Adrenal gland (tissue), 12 donors: ENCODE results near the gene GYG2. TPM values are rescaled to one million over a fixed set of nuclear protein-coding genes. Genes with fewer than 3 reads are reported as not detected.
"Not testable (repeated sequence)": the region's sequence is repeated elsewhere in the genome, so short reads cannot be mapped to it uniquely, and the experiment has no call there.

Experiments used
- DNase-seq, 7 donors: peaks; one replicate each; pipeline ENCODE4 v3.0.0-alpha.2; 2019 to 2020
- H3K27ac ChIP-seq, 5 donors: fragments of 200-600 bp; sonication (generic) in 4 of 5; 1 replicate in 3 of 5; 2 replicates in 2 of 5; pipeline versions ENCODE4 v1.5.1 to v1.8.0; 2016 to 2020; ENCODE audit warnings: mild to moderate bottlenecking in 1 of 5
- H3K27me3 ChIP-seq: fragments of 200-600 bp; 2 replicates; pipeline ENCODE4 v1.8.0; 2021
- H3K36me3 ChIP-seq, 2 donors: fragments of 200-600 bp; replicated peaks in 1 of 2; 1 replicate in 1 of 2; 2 replicates in 1 of 2; pipeline versions ENCODE4 v1.5.1 to v1.8.0; 2018 to 2022
- H3K4me1 ChIP-seq, 2 donors: fragments of 200-600 bp; replicated peaks in 1 of 2; 1 replicate in 1 of 2; 2 replicates in 1 of 2; pipeline versions ENCODE4 v1.5.1 to v1.8.0; 2018 to 2021
- H3K4me3 ChIP-seq, 4 donors: fragments of 200-600 bp; sonication (generic) in 3 of 4; one replicate each; pipeline ENCODE4 v1.5.1; 2016 to 2018
- H3K9me3 ChIP-seq, 3 donors: fragments of 200-600 bp; sonication (generic) in 1 of 3; replicated peaks in 1 of 3; 1 replicate in 2 of 3; 2 replicates in 1 of 3; pipeline versions ENCODE4 v1.5.1 to v1.8.0; 2016 to 2021
- CTCF ChIP-seq, 6 experiments: fragments of 450-650 bp in 4 of 6; fragments of 200-600 bp in 2 of 6; sonication (generic) in 1 of 6; IDR thresholded peaks; 1 replicate in 5 of 6; 2 replicates in 1 of 6; pipeline versions ENCODE4 v1.5.1 to v1.8.0; 2016 to 2021; ENCODE audit warnings: antibody characterized with exemption in 6 of 6, mild to moderate bottlenecking in 2 of 6, moderate library complexity in 1 of 6
- POLR2A ChIP-seq, 2 donors: fragments of 450-650 bp; IDR thresholded peaks; one replicate each; pipeline ENCODE4 v1.6.1; 2017; ENCODE audit warnings: antibody characterized with exemption in 2 of 2, mild to moderate bottlenecking in 2 of 2, moderate library complexity in 1 of 2
- WGBS, 4 donors: extraction: QIAGEN DNeasy Blood & Tissue Kit in 2 of 4; methylation state at CpG; one replicate each; pipeline versions ENCODE4 v1.1.5 to v1.1.7; 2013 to 2017; 5-methylcytosine and 5-hydroxymethylcytosine counted together
- intact Hi-C, 2 donors: fragments of 100-400 bp; cut with DNase I; formaldehyde crosslinking; loops; one replicate each; pipeline versions ENCODE4 v1.14.1 to v1.15.0; 2022 to 2023
- polyA plus RNA-seq, 3 donors: library from polyadenylated mRNA; stranded (reverse); fragments of 200-250 nt in 2 of 3; fragments of 350-450 nt in 1 of 3; fragmentation: Illumina TruSeq in 1 of 3; extraction: RNeasy Lipid Tissue Mini Kit (QIAGEN cat#74804) in 1 of 3; gene quantifications; one replicate each; pipeline ENCODE4 v1.2.3, GENCODE V29; 2013 to 2014
- total RNA-seq, 9 donors: library from RNA; depleted of rRNA in 4 of 9; stranded (reverse); fragments of >200 nt in 4 of 9; fragments of 120-200 nt in 1 of 9; fragmentation: NEBNext Ultra II Directional in 1 of 9; extraction: Animal tissue kit (Norgen Biotek cat#: 25700) in 1 of 9; gene quantifications; one replicate each; pipeline versions ENCODE4 v1.1.0 to v1.2.4, GENCODE V29; 2013 to 2023
- donor health status: healthy with polysubstance abuse.
- donor health status: Bipolar disorder and iron deficiency.
- donor health status: DM: yes; HTN: yes; CAD: no.
- donor health status: DM: no; HTN: no; CAD: no.
- donor health status: DM: no; HTN: no; CAD: no.
- donor health status: DM: yes; HTN: yes; CAD: no.

The GYG2 gene
- total and polyA plus RNA-seq, 12 donors = 0.26 to 13.4 (median 2.3) TPM

DNA sequence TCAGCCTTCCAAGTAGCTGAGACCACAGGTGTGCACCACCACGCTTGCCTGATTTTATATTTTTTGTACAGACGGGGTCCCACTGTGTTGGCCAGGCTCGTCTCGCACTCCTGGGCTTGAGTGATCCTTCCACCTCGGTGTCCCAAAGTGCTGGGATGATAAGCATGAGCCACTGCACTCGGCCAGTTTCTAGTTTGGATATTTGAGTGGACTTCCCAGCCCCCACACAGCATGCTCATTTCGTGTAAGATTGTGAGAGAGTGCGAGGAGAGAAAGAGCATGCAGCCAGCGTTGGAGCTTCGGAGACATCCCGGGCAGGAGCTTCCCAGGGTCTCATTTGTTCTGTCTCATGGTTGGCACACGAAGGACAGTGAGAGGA is 68.6 kb downstream of the GYG2 start:
- no peaks in the 10 kb centered on the region for H3K36me3 ChIP-seq
- intact Hi-C loops = no loop called here
- TF ChIP-seq POLR2A (IDR thresholded peaks at IDR 0.05) = no peak
- no peak for TF ChIP-seq CTCF (IDR thresholded peaks at IDR 0.05)
- H3K4me3 ChIP-seq = no peak overlapping the region
- H3K27ac ChIP-seq = no peak overlapping the region
- no peaks in the 10 kb centered on the region for H3K27me3 ChIP-seq
- no peaks in the 10 kb centered on the region for H3K9me3 ChIP-seq
- no peak for DNase-seq
- H3K4me1 ChIP-seq = peaks cover 0 to 5% of the 10 kb centered on the region in 2 donors
- 69 to 82% (median 74%) methylated on average over 12 of the region's 12 CpGs for WGBS, 4 donors

- H3K27me3 ChIP-seq, H3K4me1 ChIP-seq, intact Hi-C loops, H3K4me3 ChIP-seq, H3K36me3 ChIP-seq, H3K27ac ChIP-seq, DNase-seq, H3K9me3 ChIP-seq: not testable (repeated sequence)
- WGBS, 4 donors = 29 to 49% (median 40%) methylated on average over 13 to 22 of the region's 22 CpGs
Measured at GRCh38 chrX:2897690-2898623, 69.2 kb downstream of the GYG2 start.

GRCh38 chrX:2898846-2899512 is 70.2 kb downstream of the GYG2 start:
- Histone ChIP-seq H3K4me1 (peaks cover 0 to 5% of the 10 kb centered on the region in 2 donors), H3K36me3 (no peaks in the 10 kb centered on the region), H3K27ac (no peak overlapping the region), H3K27me3 (no peaks in the 10 kb centered on the region), H3K9me3 (no peaks in the 10 kb centered on the region), H3K4me3 (no peak overlapping the region)
- intact Hi-C loops = no loop called here
- DNase-seq = no peak
- no peak for TF ChIP-seq CTCF (IDR thresholded peaks at IDR 0.05)
- no peak for TF ChIP-seq POLR2A (IDR thresholded peaks at IDR 0.05)
- WGBS, 4 donors = 76 to 85% (median 80%) methylated on average over 13 of the region's 13 CpGs

- no peaks in the 10 kb centered on the region for H3K4me1 ChIP-seq
- no peaks in the 10 kb centered on the region for H3K27me3 ChIP-seq
- H3K9me3 ChIP-seq = no peaks in the 10 kb centered on the region
- no peak for TF ChIP-seq CTCF (IDR thresholded peaks at IDR 0.05)
- no peak for TF ChIP-seq POLR2A (IDR thresholded peaks at IDR 0.05)
- H3K4me3 ChIP-seq = no peak overlapping the region
- H3K36me3 ChIP-seq = no peaks in the 10 kb centered on the region
- no peak overlapping the region for H3K27ac ChIP-seq
- WGBS, 4 donors = 78 to 89% (median 82%) methylated on average over 9 of the region's 9 CpGs
- no peak for DNase-seq
- intact Hi-C loops = no loop called here
Measured at GRCh38 chrX:2901367-2902036, 72.8 kb downstream of the GYG2 start.
